Measurements from ENCODE around the gene MOV10. TPM values are rescaled to one million over a fixed set of nuclear protein-coding genes. Genes with fewer than 3 reads are reported as not detected.

MOV10 gene
- total RNA-seq, 1 donor: 38.7 TPM

DNA sequence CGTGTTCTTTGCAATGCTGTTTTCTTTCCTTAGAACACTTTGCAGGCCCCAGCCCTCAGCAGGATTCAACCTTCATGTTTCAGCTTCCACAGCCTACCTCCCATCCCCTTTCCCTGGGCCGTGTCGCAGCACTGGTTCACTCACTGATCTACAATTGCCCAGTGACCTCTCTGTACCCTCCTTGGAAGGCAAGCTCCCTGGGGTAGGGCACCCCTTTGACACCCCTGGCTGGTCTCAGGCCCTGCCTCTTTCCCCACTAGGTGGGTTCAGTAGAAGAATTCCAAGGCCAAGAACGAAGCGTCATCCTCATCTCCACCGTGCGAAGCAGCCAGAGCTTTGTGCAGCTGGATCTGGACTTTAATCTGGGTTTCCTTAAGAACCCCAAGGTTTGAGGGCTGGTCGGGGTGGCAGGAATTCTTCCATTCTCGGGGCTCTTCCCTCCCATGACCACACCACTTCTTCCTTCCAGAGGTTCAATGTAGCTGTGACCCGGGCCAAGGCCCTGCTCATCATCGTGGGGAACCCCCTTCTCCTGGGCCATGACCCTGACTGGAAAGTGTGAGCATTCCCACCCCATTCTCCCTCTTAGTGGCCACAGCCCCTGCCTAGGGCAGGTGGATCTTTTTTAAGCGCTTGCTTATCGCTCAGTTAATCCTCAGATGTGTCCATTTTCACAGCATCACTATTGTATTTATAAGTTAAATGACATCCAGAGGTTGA is 25.1 kb downstream of the MOV10 start:
- peak; percentile 68 for DNase-seq (ENCODE audit: insufficient read length, low spot score, missing footprints)
- TF ChIP-seq, protein P1, sequence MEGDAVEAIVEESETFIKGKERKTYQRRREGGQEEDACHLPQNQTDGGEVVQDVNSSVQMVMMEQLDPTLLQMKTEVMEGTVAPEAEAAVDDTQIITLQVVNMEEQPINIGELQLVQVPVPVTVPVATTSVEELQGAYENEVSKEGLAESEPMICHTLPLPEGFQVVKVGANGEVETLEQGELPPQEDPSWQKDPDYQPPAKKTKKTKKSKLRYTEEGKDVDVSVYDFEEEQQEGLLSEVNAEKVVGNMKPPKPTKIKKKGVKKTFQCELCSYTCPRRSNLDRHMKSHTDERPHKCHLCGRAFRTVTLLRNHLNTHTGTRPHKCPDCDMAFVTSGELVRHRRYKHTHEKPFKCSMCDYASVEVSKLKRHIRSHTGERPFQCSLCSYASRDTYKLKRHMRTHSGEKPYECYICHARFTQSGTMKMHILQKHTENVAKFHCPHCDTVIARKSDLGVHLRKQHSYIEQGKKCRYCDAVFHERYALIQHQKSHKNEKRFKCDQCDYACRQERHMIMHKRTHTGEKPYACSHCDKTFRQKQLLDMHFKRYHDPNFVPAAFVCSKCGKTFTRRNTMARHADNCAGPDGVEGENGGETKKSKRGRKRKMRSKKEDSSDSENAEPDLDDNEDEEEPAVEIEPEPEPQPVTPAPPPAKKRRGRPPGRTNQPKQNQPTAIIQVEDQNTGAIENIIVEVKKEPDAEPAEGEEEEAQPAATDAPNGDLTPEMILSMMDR (IDR thresholded peaks at IDR 0.05; ENCODE audit: extremely low read depth, low read depth, low read length): no peak
- peaks cover 48% of the 10 kb centered on the region for H3K4me1 ChIP-seq (ENCODE audit: insufficient read depth, low read length)
- H4K20me1 ChIP-seq (ENCODE audit: insufficient read depth, low read length): peaks cover 40% of the 10 kb centered on the region
- peaks cover 30% of the 10 kb centered on the region for H3K79me2 ChIP-seq (ENCODE audit: insufficient read depth, low read length)
- H3K4me3 ChIP-seq (ENCODE audit: insufficient read depth, low read length): no peak overlapping the region
- no peaks in the 10 kb centered on the region for H3K27me3 ChIP-seq (ENCODE audit: insufficient read depth, low read length)
- H3K27ac ChIP-seq (ENCODE audit: low read depth, low read length): peak overlapping the region; percentile 59
- H3K9me3 ChIP-seq (ENCODE audit: low read depth, low read length): no peaks in the 10 kb centered on the region
- H2AFZ ChIP-seq (ENCODE audit: low read length): no peak overlapping the region
- no peak overlapping the region for H3K4me2 ChIP-seq (ENCODE audit: insufficient read depth, low read length)
- H3K36me3 ChIP-seq (ENCODE audit: insufficient read depth, low read length): peaks cover 80% of the 10 kb centered on the region

DNA sequence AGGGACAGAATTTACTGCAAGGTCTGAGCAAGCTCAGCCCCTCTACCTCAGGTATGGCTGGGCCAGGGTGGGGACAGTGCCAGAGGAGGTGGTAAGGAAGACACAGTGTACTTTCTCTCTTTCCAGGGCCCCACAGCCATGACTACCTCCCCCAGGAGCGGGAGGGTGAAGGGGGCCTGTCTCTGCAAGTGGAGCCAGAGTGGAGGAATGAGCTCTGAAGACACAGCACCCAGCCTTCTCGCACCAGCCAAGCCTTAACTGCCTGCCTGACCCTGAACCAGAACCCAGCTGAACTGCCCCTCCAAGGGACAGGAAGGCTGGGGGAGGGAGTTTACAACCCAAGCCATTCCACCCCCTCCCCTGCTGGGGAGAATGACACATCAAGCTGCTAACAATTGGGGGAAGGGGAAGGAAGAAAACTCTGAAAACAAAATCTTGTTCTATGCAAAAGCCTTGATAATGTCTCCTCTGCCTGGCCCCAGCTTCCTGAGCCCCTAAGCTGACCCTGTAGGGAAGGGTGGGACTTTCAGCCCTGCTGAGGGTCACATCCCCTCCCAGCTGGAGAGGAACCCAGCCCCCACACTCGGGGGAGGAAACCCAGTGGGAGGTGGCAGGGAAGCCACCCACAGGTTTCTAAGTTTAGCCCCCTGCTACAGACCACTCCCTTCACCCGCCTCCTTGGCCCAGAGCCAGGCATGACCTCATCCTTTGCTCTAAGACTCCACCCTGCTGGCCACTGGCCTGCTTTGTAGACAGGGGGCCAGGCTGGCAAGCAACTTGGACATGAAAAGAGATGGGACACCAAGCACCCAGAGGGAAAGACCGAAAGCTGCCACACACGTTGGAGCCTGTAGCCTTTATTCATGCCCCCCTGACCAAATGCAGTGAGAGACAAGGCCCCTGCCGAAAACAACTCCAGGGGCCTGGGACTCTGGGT is 26.1 kb downstream of the MOV10 start:
- peak overlapping the region; percentile 27 for H3K4me2 ChIP-seq (ENCODE audit: insufficient read depth, low read length)
- peaks cover 57% of the 10 kb centered on the region for H3K4me1 ChIP-seq (ENCODE audit: insufficient read depth, low read length)
- no peaks in the 10 kb centered on the region for H3K9me3 ChIP-seq (ENCODE audit: low read depth, low read length)
- no peaks in the 10 kb centered on the region for H3K27me3 ChIP-seq (ENCODE audit: insufficient read depth, low read length)
- H3K4me3 ChIP-seq (ENCODE audit: insufficient read depth, low read length): no peak overlapping the region
- peaks cover 39% of the 10 kb centered on the region for H3K79me2 ChIP-seq (ENCODE audit: insufficient read depth, low read length)
- H3K27ac ChIP-seq (ENCODE audit: low read depth, low read length): peak overlapping the region; percentile 59
- TF ChIP-seq, protein P1 (IDR thresholded peaks at IDR 0.05; ENCODE audit: extremely low read depth, low read depth, low read length): no peak
- peak; percentile 96 for DNase-seq (ENCODE audit: insufficient read length, low spot score, missing footprints)
- no peak overlapping the region for H2AFZ ChIP-seq (ENCODE audit: low read length)
- H4K20me1 ChIP-seq (ENCODE audit: insufficient read depth, low read length): peaks cover 44% of the 10 kb centered on the region
- peaks cover 71% of the 10 kb centered on the region for H3K36me3 ChIP-seq (ENCODE audit: insufficient read depth, low read length)

DNA sequence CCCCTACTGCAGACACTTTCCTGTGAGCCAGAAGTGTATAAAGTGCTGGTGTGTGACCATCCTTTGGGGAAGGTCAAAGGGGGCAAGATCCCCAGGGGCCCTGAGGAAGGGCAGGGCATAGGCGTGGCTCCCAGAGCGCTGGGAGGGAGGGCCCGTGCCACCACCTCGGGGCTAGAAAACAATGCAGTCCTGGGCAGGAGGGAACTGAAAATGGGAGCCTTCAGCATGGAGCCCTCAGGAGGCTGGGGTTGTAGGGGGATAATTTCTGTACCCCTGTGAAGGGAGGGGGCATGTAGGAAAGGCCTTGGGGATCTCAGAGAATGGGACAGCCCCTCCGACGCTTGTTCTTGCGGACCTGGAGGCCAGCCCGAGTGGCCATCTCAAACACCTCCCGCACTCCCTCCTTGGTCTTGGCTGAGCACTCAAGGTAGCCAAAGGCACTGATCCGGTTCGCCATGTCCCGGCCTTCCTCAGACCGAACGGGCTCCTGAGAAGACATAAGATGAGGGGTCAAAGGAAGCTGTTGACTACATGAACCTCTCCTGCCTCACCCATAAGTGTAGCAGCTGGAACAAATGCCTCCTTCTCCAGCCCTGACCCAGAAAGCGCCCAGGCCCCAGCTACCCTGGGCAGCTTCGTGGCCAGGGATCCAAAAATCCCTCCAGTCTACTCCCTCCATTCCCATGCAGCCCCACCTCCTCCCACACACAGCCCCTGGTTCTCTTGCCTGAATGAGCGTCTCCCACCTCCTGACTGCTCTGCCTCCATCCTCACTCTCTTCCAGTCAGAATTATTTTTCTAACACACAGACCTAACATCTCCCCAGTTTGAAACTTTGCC is 27.0 kb downstream of the MOV10 start:
- DNase-seq (ENCODE audit: insufficient read length, low spot score, missing footprints): peak; percentile 68
- Histone ChIP-seq H3K36me3 (ENCODE audit: insufficient read depth, low read length) (peaks cover 67% of the 10 kb centered on the region), H3K9me3 (ENCODE audit: low read depth, low read length) (no peaks in the 10 kb centered on the region), H3K79me2 (ENCODE audit: insufficient read depth, low read length) (peaks cover 48% of the 10 kb centered on the region), H3K4me1 (ENCODE audit: insufficient read depth, low read length) (peaks cover 62% of the 10 kb centered on the region), H3K27me3 (ENCODE audit: insufficient read depth, low read length) (no peaks in the 10 kb centered on the region), H3K27ac (ENCODE audit: low read depth, low read length) (peak overlapping the region; percentile 59), H3K4me3 (ENCODE audit: insufficient read depth, low read length) (no peak overlapping the region), H3K4me2 (ENCODE audit: insufficient read depth, low read length) (peak overlapping the region; percentile 27), H4K20me1 (ENCODE audit: insufficient read depth, low read length) (peaks cover 53% of the 10 kb centered on the region), H2AFZ (ENCODE audit: low read length) (no peak overlapping the region)
- TF ChIP-seq, protein P1 (IDR thresholded peaks at IDR 0.05; ENCODE audit: extremely low read depth, low read depth, low read length): no peak
